ENCODE data around the gene NTN1. TPM values are rescaled to one million over a fixed set of nuclear protein-coding genes. Genes with fewer than 3 reads are reported as not detected.

The NTN1 gene
- total RNA-seq, 2 donors from 2014 or later, result 17.0 to 40.4 TPM

DNA sequence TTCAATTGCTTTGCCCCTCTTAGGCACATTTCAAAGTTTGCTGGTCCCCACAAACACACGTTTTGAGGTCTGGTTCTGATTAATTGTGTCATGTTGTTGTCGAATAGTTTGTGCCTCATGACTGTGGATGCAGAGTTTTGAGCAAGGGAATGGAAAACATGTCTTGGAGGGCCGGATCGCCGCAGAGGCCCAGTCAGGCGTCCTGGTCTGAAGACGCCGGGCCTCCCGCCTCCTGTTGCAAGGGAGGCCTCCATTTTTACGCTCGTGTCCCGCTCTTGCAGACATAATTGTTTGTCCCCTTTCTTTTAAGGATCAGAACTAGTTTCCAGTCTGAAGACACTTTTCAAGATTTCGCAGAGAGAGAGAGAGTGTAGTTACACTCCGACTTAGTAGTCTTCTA is 3.2 kb downstream of the NTN1 start:
- peaks cover 40% of the 10 kb centered on the region for H3K4me1 Mint-ChIP-seq
- Histone ChIP-seq H3K9ac (ENCODE audit: extremely low read depth, low read length, poor library complexity, severe bottlenecking) (peak overlapping the region; percentile 17), H3K27ac (ENCODE audit: low read depth, low read length) (no peak overlapping the region), H3K36me3 (ENCODE audit: control insufficient read depth, insufficient read depth, low read length) (peaks cover 7% of the 10 kb centered on the region), H3K9me3 (ENCODE audit: control insufficient read depth, low read length) (no peaks in the 10 kb centered on the region), H3K27me3 (ENCODE audit: control insufficient read depth, insufficient read depth, low read length, poor library complexity, severe bottlenecking) (peaks cover 54% of the 10 kb centered on the region), H3K4me1 (ENCODE audit: control insufficient read depth, insufficient read depth, low read length) (peaks cover 13% of the 10 kb centered on the region), H3K4me3 (ENCODE audit: low read length) (peak overlapping the region; percentile 89)
- DNase-seq, result peak; percentile 78
- no peaks in the 10 kb centered on the region for H3K36me3 Mint-ChIP-seq (ENCODE audit: low read depth)
- WGBS, 2 experiments (ENCODE audit: insufficient coverage in 1 of 2, insufficient read length in 1 of 2), result 7 to 12% methylated on average over 13 to 14 of the region's 14 CpGs
- H3K27me3 Mint-ChIP-seq (ENCODE audit: insufficient read depth), result peaks cover 45% of the 10 kb centered on the region
- no peak overlapping the region for H3K27ac Mint-ChIP-seq
- no peaks in the 10 kb centered on the region for H3K9me3 Mint-ChIP-seq
- TF ChIP-seq, protein P1, sequence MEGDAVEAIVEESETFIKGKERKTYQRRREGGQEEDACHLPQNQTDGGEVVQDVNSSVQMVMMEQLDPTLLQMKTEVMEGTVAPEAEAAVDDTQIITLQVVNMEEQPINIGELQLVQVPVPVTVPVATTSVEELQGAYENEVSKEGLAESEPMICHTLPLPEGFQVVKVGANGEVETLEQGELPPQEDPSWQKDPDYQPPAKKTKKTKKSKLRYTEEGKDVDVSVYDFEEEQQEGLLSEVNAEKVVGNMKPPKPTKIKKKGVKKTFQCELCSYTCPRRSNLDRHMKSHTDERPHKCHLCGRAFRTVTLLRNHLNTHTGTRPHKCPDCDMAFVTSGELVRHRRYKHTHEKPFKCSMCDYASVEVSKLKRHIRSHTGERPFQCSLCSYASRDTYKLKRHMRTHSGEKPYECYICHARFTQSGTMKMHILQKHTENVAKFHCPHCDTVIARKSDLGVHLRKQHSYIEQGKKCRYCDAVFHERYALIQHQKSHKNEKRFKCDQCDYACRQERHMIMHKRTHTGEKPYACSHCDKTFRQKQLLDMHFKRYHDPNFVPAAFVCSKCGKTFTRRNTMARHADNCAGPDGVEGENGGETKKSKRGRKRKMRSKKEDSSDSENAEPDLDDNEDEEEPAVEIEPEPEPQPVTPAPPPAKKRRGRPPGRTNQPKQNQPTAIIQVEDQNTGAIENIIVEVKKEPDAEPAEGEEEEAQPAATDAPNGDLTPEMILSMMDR (conservative IDR thresholded peaks at IDR 0.05), result no peak
- H3K4me3 Mint-ChIP-seq, result peak overlapping the region; percentile 76

DNA sequence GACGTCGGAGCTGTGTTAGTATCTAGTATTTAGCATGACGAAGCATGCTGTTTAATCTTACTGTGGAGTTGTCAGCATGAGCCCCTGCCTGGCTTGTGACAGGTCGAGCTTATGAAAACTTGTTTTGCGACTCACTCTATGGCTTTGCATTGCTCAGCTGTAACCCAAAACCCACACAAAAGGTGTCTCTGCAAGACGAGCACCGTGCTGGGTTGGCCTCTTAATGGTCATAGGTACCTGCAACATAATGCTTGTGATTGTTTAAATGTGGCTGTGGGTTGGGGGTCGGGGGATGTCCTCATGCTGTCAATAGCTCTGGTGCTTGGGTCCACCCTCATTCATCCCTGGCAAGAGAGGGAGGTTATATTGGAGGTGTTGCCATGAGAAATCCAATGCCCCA is 5.4 kb downstream of the NTN1 start:
- H3K27me3 Mint-ChIP-seq (ENCODE audit: insufficient read depth), result peaks cover 33% of the 10 kb centered on the region
- peaks cover 4% of the 10 kb centered on the region for H3K36me3 Mint-ChIP-seq (ENCODE audit: low read depth)
- no peak overlapping the region for H3K4me3 Mint-ChIP-seq
- H3K4me1 ChIP-seq (ENCODE audit: control insufficient read depth, insufficient read depth, low read length), result peaks cover 13% of the 10 kb centered on the region
- no peak overlapping the region for H3K9ac ChIP-seq (ENCODE audit: extremely low read depth, low read length, poor library complexity, severe bottlenecking)
- peaks cover 11% of the 10 kb centered on the region for H3K36me3 ChIP-seq (ENCODE audit: control insufficient read depth, insufficient read depth, low read length)
- TF ChIP-seq, protein P1 (conservative IDR thresholded peaks at IDR 0.05), result no peak
- H3K27me3 ChIP-seq (ENCODE audit: control insufficient read depth, insufficient read depth, low read length, poor library complexity, severe bottlenecking), result peaks cover 39% of the 10 kb centered on the region
- peaks cover 40% of the 10 kb centered on the region for H3K4me1 Mint-ChIP-seq
- DNase-seq, result peak; percentile 63
- no peak overlapping the region for H3K4me3 ChIP-seq (ENCODE audit: low read length)
- 81 to 97% methylated on average over 6 to 8 of the region's 8 CpGs for WGBS, 2 experiments (ENCODE audit: insufficient coverage in 1 of 2, insufficient read length in 1 of 2)
- H3K9me3 Mint-ChIP-seq, result no peaks in the 10 kb centered on the region
- H3K27ac ChIP-seq (ENCODE audit: low read depth, low read length), result no peak overlapping the region
- H3K9me3 ChIP-seq (ENCODE audit: control insufficient read depth, low read length), result no peaks in the 10 kb centered on the region
- H3K27ac Mint-ChIP-seq, result no peak overlapping the region

DNA sequence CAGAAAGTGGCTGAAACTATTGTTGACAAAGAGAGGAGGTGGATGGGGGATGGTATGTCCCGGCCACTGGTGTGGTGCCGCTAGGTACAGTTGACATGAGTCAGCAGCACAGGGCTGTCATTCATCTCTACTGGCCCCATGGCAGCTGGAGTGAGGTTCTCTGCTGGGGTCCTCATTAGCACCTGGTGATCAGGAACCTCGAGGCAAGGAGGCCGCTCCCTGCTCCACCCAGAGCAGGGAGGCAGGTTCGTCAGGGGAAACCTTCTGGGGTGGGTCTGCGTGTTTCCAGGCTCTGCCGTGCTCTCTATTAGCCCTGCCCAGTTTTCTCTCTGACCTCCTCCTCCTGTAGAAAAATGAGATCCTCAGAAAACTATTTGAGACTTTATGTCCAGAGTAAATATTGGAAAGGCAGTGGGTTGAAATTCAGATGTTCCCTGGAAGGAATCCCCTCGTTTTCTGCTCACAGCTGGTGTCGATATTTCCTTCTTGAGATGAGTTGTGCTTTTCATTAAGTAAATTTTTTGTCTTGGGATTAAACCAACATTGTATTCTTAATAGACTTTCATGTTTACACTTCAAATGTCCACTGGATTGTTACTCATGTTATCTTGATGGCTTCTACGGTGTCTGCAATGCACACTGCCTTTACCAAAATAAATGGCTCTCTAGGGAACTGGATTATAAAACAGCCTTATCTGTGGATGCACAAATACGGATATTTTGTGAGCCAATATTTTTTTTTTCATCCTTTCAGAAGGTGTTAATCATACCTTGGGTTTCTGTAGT is 7.1 kb downstream of the NTN1 start:
- Histone ChIP-seq H3K27me3 (ENCODE audit: control insufficient read depth, insufficient read depth, low read length, poor library complexity, severe bottlenecking) (peaks cover 25% of the 10 kb centered on the region), H3K9ac (ENCODE audit: extremely low read depth, low read length, poor library complexity, severe bottlenecking) (no peak overlapping the region), H3K9me3 (ENCODE audit: control insufficient read depth, low read length) (no peaks in the 10 kb centered on the region), H3K4me1 (ENCODE audit: control insufficient read depth, insufficient read depth, low read length) (peaks cover 10% of the 10 kb centered on the region), H3K36me3 (ENCODE audit: control insufficient read depth, insufficient read depth, low read length) (peaks cover 11% of the 10 kb centered on the region), H3K4me3 (ENCODE audit: low read length) (no peak overlapping the region), H3K27ac (ENCODE audit: low read depth, low read length) (no peak overlapping the region)
- no peak overlapping the region for H3K27ac Mint-ChIP-seq
- TF ChIP-seq, protein P1 (conservative IDR thresholded peaks at IDR 0.05), result no peak
- H3K4me3 Mint-ChIP-seq, result no peak overlapping the region
- DNase-seq, result peak; percentile 66
- peaks cover 4% of the 10 kb centered on the region for H3K36me3 Mint-ChIP-seq (ENCODE audit: low read depth)
- no peaks in the 10 kb centered on the region for H3K9me3 Mint-ChIP-seq
- peaks cover 45% of the 10 kb centered on the region for H3K4me1 Mint-ChIP-seq
- H3K27me3 Mint-ChIP-seq (ENCODE audit: insufficient read depth), result peaks cover 25% of the 10 kb centered on the region
- 83% methylated on average over 9 to 11 of the region's 11 CpGs for WGBS, 2 experiments (ENCODE audit: insufficient coverage in 1 of 2, insufficient read length in 1 of 2)
